GM21529 (cell line): ENCODE results near the gene ANGPT4.

ENCODE experiments used
- ATAC-seq: cut with Tn5 transposase; IDR thresholded peaks from one replicate; pipeline ENCODE4 v1.9.1; 2021; ENCODE audit not compliant: unreplicated experiment

The ANGPT4 gene

DNA sequence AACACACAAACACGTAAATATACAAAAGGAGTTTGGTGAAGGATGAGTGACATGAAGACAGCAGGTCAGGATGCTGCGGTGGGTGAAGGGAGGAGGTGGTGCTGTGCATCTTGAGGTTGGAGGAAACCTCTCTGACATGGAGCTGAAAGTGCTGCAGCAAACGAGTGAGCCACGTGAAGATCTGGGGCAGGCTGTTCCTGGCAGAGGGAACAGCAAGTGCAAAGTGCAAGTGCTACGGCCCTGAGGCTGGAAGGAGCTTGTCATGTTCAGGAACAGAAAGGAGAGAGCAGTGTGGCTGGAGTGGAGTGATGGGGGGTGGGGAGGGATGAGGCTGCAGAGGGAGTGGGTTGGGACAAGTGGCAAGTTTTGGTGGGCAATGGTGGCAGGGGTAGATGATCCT lies 24.8 kb upstream of the ANGPT4 start:
- no peak for ATAC-seq

- no peak for ATAC-seq
Measured at GRCh38 chr20:939606-940005, 23.5 kb upstream of the ANGPT4 start.

DNA sequence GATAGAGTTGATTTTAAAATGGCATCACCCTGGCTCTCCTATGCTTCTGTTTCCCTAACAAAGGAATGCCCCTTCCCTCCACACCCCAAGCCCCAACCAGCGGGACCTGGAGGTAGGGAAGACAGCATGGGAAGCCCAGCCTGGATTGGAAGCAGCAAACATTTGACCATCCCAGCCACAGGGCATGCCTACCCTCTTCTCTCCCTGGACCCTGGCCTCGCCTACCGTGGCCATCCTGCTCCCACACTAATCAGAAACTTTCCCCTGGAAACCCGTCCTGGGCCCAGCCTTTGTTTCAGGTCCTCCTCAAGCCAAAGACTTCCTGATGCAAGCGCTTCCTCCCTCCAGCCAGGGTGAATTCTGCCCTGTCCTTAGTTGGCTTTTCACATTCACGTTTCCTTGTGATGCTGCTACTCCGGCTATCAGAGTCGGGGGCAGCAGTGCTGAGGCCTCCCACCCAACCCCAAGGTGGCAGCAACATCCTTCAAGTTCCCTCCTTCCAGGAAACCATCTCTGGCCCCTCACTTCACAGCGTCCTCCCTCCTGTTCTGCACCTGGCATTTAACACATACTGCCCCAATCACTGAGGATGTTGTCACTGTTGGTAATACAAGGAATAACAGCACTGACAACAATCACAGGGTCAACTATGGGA lies 18.2 kb upstream of the ANGPT4 start:
- no peak for ATAC-seq

- ATAC-seq: no peak
Measured at GRCh38 chr20:933029-933428, 16.9 kb upstream of the ANGPT4 start.

DNA sequence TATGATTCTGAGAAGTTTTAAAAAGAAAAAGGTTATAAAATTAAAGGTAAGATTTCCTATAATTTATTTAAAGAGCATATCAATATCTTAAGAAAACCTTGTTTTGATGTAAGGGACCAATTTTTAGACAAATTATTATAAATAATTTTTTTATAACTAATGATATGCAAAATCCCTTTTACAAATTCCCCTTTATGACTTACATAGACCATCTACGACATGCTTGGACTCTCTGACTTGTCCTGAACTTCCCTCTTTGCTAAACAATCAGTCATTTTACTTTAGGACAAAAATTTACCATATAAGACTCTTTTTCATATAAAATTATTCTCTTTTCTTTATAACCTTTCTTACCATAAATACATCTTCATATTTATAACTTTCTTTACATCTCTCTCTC lies 15.3 kb upstream of the ANGPT4 start:
- ATAC-seq: no peak

DNA sequence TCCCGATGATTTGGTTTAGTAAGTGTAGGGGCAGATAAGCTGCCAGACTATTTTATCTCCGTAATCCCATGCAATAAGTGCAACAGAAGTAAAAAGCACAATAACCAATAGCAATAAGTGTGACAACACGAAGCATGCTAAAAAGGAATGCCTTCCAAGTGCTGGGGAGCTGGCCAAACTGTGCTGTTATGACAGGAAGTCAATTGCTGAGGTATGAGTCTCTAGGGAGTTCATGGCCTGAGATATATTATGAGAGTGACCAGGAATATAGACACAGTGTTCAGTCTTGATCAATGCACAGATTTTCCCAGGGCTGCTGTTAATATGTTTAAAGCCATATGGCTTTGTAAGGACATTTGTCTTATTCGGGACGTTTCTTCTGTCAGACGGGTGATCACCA lies 10.5 kb upstream of the ANGPT4 start:
- no peak for ATAC-seq

GRCh38 chr20:925516-925915 lies 9.4 kb upstream of the ANGPT4 start:
- no peak for ATAC-seq

- no peak for ATAC-seq
Measured at GRCh38 chr20:924639-925038, 8.5 kb upstream of the ANGPT4 start.

- ATAC-seq: no peak
Measured at GRCh38 chr20:922781-923180, 6.6 kb upstream of the ANGPT4 start.

DNA sequence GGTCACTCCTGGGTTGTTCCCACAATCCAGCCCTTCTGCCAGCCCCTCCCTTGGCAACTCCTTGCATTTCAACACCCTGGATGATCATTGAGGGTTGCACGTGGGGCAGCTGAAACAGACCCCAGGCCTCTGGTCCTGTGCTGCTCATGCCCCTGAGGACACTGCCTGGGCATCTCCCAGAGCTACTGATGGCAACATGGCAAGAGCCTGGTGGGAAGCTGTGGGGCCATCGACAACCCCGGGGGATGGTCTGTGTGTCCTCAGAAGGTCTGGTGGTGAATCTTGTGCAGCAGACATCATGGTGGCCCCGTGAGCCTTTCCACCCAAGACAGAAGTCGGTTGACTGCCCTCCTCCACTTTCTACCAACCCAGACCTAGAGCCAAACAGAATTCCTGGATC lies 4.9 kb upstream of the ANGPT4 start:
- ATAC-seq: no peak

DNA sequence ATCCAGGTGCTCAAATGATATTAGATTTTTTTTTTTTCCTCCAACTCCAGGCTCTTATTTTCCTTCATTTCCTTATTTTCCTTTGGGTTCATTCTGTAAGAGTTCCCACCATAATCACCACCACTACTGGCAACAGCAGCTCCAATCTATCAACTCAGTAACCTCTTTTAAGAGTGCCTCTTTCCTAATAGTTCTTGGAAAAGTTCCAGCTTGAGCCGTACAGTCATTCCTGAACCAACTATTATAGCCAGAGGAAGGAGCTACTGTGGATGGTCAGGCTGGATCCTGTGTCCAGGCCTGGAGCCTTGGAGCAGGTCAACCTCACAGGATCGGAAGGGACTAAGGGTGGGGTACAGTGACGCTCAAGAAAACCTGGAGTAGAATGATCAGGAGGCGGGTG lies 4.2 kb upstream of the ANGPT4 start:
- no peak for ATAC-seq

DNA sequence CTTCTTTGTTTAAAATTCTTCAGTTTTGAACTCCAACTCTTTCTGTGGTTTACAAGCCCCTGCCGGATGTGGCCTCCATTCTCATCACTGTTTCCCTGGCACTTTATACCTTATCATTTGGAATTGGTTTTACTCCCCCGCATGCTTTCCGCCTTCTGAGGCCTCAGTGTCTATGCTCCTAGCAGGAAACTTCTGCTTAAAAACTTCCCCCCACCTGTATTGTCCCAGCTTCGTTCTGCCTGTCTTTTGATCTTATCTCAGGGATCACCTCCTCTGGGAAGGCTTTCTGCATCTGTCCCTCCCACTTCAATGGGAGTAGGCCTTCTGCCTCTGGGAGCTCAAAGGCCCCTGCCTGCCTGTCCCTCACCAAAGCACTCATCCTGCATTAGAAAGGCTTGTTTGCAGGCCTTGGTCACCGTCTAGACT lies 3.4 kb upstream of the ANGPT4 start:
- no peak for ATAC-seq

GRCh38 chr20:917416-917815 lies 1.3 kb upstream of the ANGPT4 start:
- no peak for ATAC-seq

GRCh38 chr20:916825-917224 lies 691 bp upstream of the ANGPT4 start:
- ATAC-seq: no peak

GRCh38 chr20:914727-915498 lies 1.2 kb downstream of the ANGPT4 start:
- ATAC-seq: no peak

- ATAC-seq: no peak
Measured at GRCh38 chr20:913306-913849, 2.8 kb downstream of the ANGPT4 start.

- no peak for ATAC-seq
Measured at GRCh38 chr20:911882-912600, 4.1 kb downstream of the ANGPT4 start.

DNA sequence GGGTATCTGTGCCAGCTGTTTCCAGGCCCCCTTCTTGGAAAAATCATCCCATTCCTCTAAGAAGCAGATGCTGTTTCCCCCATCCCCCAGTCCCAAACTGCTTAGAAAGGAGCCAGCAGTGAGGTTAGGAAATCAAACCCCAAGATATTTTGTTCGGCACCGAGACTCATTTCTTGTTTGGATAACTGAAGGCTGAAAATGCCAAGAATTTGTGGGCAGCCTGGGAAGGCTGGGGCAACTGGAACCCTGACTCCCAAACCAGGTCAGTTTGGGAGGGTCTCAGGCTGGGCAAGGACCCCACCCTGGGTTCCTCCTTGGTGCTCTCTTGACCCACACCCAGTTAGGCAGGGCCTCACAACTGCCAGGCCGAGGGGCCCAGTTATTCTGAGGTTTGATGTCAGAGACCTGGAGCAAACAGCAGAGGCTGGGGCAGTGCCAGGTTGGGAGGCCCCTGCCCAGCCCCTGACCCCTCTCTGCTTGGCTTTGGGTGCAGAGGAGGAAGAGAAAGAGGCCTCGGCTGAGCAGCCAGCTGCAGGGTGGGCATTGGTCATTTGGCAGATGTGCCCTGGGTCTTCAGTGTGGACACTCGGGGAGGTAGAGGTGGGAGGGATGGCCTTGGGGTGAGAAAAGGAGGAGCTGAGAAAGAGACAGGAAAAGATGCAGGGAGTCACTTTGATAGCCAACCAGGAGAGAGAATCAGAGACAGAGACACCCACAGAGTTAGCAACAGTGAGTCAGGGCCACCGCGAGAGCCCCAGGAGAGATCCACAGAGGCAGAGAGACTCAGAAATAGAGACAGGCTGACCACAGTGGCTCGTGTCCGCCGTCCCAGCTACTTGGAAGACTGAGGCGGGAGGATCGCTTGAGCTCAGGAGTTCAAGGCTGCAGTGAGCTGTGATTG lies 5.0 kb downstream of the ANGPT4 start:
- ATAC-seq: no peak

DNA sequence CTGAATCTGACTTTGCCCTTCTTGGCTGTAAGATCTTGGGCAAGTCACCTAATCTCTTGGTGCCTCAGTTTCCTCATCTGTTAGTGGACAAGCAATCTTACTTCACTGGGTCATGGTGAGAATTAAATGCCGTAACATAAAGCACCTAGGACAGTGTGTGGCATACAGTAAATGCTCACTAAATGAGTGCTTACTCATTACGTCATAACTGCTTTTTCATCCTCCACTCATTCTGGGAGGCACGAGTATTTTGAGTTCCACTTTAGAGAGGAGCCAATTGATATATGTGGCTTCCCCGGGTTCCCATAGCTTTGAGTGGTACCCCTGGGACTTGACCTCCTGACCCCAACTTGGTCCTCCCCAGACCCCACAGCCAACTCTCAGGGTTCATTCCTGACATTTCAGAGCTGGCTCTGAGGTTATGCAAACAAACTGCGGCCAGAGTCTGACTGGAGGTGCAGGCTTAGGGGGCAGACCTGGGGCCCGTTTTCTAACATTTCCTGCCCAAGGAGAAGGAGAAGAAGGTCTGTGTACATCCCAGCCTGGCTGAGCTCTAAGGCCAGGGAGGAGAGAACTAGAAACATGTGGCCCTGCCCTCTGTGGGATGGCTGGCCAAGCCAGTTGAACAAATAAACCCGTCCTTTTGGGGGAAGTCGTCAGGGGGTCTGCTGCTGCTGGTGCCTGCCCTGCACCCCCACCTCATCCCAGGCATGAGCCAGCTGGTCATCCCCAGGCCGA lies 5.8 kb downstream of the ANGPT4 start:
- ATAC-seq: no peak

DNA sequence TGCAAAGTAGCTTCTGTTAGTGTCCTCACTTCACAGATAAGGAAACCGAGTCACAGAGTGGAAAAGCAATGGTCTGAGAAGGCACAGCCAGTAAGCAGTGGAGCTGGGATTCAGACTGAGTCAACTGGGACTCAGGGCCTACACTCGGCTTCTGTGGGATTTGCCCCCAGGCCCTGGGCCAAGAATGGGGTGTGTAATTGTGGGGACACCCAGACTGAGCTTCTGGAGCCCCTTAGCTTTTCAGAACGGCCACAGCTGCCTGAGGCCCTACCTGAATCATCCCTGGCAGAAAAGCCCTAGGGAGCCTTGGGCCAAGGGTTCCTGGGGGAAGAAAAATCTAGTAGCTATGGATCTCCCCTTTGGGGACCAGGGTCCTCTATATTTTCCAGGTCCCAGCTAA lies 6.5 kb downstream of the ANGPT4 start:
- ATAC-seq: no peak
